Neural cell (in vitro differentiated cells): ENCODE results near the gene EDNRB.

Experiments
- CTCF ChIP-seq: fragments of 450-650 bp; IDR thresholded peaks from 2 replicates; pipeline ENCODE4 v1.5.1; 2014; ENCODE audit warnings: antibody characterized with exemption, mild to moderate bottlenecking, moderate library complexity; ENCODE audit not compliant: poor library complexity, severe bottlenecking
- EP300 ChIP-seq: fragments of 450-650 bp; conservative IDR thresholded peaks from 2 replicates; pipeline ENCODE4 v1.6.1; 2014; ENCODE audit warnings: antibody characterized with exemption, mild to moderate bottlenecking, moderate library complexity; ENCODE audit not compliant: poor library complexity, severe bottlenecking
- EZH2 ChIP-seq: fragments of 200-600, 300-800 bp; shearing (Covaris generic), sonication (generic); IDR thresholded peaks from 2 replicates; pipeline ENCODE4 v1.6.1; 2014; ENCODE audit warnings: antibody characterized with exemption, low read length, borderline replicate concordance, mild to moderate bottlenecking; ENCODE audit not compliant: insufficient read depth, poor library complexity, severe bottlenecking
- MXI1 ChIP-seq: fragments of 450-650 bp; conservative IDR thresholded peaks from 2 replicates; pipeline ENCODE4 v1.6.1; 2014; ENCODE audit warnings: antibody characterized with exemption, mild to moderate bottlenecking; ENCODE audit not compliant: poor library complexity, severe bottlenecking
- POLR2AphosphoS5 ChIP-seq: IDR thresholded peaks from 2 replicates; pipeline ENCODE4 v1.6.1; 2012
- RAD21 ChIP-seq: fragments of 450-650 bp; conservative IDR thresholded peaks from 2 replicates; pipeline ENCODE4 v1.6.1; 2014; ENCODE audit warnings: antibody characterized with exemption, mild to moderate bottlenecking, moderate library complexity
- SMC3 ChIP-seq: fragments of 450-650 bp; conservative IDR thresholded peaks from 2 replicates; pipeline ENCODE4 v1.6.1; 2014; ENCODE audit warnings: antibody characterized with exemption, mild to moderate bottlenecking, moderate library complexity; ENCODE audit not compliant: poor library complexity

- TF ChIP-seq EZH2 = no peak
- TF ChIP-seq CTCF = no peak
- no peak for TF ChIP-seq POLR2AphosphoS5
- TF ChIP-seq EP300 = no peak
- TF ChIP-seq MXI1 = no peak
- TF ChIP-seq SMC3 = no peak
- no peak for TF ChIP-seq RAD21
Observed at GRCh38 chr13:77903435-77903834, 15.2 kb downstream of the EDNRB start.
